ENCODE results near the gene TIMELESS. TPM values are rescaled to one million over a fixed set of nuclear protein-coding genes. Genes with fewer than 3 reads are reported as not detected.

Gene TIMELESS
- total RNA-seq, 2 donors from 2014 or later = 64.5 to 85.3 TPM

DNA sequence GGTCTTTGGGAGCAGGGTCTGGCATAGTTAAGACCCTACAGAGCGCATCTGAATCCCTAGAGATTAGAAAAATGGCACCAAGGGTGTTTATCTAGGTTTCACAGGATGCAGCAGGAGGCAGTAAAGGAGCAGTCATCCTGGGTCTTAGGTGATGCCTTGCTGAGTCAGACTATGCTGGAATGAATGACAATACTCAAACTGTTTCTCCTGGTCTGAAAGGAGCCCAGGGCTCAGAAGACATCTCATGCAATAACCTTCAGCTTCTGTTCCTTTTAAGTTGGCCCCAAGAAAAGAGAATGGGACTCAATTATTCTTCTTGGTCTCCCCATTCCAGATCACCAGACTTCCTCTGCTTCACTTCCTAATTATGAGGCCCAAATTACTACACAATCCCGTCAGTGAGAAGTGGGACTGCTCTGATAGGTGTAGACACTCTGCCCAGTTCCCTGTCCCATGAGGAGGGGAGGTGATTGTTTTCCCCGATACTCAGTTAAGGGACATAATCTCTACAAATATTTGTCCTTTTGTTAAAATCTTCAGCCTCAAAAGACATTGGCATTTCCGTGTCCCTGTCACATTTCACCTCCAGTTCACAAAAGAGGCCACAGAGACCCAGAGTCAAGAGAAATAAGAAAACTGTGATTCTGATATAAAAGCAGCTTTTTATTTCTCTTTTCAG lies 71.8 kb downstream of the TIMELESS start:
- Mint-ChIP-seq H3K36me3 (ENCODE audit: low read depth) (no peaks in the 10 kb centered on the region), H3K9me3 (peaks cover 12% of the 10 kb centered on the region), H3K4me1 (peaks cover 13% of the 10 kb centered on the region), H3K4me3 (no peak overlapping the region), H3K27ac (peak overlapping the region; percentile 32), H3K27me3 (ENCODE audit: insufficient read depth) (peaks cover 6% of the 10 kb centered on the region)
- peaks cover 4% of the 10 kb centered on the region for H3K9me3 ChIP-seq (ENCODE audit: control insufficient read depth, low read length)
- TF ChIP-seq, protein P1, sequence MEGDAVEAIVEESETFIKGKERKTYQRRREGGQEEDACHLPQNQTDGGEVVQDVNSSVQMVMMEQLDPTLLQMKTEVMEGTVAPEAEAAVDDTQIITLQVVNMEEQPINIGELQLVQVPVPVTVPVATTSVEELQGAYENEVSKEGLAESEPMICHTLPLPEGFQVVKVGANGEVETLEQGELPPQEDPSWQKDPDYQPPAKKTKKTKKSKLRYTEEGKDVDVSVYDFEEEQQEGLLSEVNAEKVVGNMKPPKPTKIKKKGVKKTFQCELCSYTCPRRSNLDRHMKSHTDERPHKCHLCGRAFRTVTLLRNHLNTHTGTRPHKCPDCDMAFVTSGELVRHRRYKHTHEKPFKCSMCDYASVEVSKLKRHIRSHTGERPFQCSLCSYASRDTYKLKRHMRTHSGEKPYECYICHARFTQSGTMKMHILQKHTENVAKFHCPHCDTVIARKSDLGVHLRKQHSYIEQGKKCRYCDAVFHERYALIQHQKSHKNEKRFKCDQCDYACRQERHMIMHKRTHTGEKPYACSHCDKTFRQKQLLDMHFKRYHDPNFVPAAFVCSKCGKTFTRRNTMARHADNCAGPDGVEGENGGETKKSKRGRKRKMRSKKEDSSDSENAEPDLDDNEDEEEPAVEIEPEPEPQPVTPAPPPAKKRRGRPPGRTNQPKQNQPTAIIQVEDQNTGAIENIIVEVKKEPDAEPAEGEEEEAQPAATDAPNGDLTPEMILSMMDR (conservative IDR thresholded peaks at IDR 0.05) = peak; percentile 46
- DNase-seq = peak; percentile 67
- WGBS, 2 experiments (ENCODE audit: insufficient coverage in 1 of 2, insufficient read length in 1 of 2) = 78 to 100% methylated on average over 1 to 4 of the region's 4 CpGs
- peaks cover 5% of the 10 kb centered on the region for H3K27me3 ChIP-seq (ENCODE audit: control insufficient read depth, insufficient read depth, low read length, poor library complexity, severe bottlenecking)
- H3K4me3 ChIP-seq (ENCODE audit: low read length) = no peak overlapping the region
- H3K4me1 ChIP-seq (ENCODE audit: control insufficient read depth, insufficient read depth, low read length) = peaks cover 3% of the 10 kb centered on the region
- H3K27ac ChIP-seq (ENCODE audit: low read depth, low read length) = no peak overlapping the region
- H3K9ac ChIP-seq (ENCODE audit: extremely low read depth, low read length, poor library complexity, severe bottlenecking) = no peak overlapping the region
- no peaks in the 10 kb centered on the region for H3K36me3 ChIP-seq (ENCODE audit: control insufficient read depth, insufficient read depth, low read length)

DNA sequence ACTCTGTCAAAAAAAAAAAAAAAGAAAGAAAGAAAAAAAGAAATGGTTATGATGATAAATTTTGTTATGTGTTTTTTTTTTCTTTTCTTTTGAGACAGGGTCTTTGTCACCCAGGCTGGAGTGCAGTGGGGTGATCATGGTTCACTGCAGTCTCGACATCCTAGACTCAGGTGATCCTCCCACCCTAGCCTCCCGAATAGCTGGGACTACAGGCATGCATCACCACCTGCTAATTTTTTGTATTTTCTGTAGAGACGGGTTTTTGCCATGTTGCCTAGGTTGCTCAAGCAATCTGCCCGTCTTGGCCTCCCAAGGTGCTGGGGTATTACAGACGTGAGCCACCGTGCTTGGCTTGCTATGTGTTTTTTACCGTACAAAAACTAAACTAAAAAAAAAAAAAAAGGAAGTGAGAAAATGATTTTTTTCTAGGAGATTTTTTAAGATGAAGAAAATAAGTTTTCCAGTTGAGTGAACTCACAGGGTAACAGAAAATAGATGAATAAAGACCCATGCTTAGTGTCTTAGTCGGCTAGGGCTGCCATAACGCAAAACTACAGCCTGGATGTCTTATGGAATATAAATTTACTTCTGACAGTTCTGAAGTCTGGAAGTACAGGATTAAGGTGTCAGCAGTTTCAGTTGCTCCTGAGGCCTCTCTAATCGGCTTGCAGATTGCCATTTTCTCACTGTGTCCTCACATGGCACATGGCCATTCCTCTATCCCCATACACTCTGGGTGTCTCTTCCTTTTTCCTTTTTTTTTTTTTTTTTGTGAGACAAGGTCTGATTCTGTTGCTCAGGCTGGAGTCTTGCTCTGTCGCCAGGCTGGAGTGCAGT lies 73.4 kb downstream of the TIMELESS start:
- H3K9me3 Mint-ChIP-seq = peaks cover 13% of the 10 kb centered on the region
- TF ChIP-seq, protein P1 (conservative IDR thresholded peaks at IDR 0.05) = no peak

GRCh38 chr12:56374726-56375597 lies 74.3 kb downstream of the TIMELESS start:
- no peaks in the 10 kb centered on the region for H3K36me3 Mint-ChIP-seq (ENCODE audit: low read depth)

More for the DNA sequence above, 73.4 kb downstream of the TIMELESS start:
- Histone ChIP-seq H3K27ac (ENCODE audit: low read depth, low read length) (no peak overlapping the region), H3K4me1 (ENCODE audit: control insufficient read depth, insufficient read depth, low read length) (peaks cover 3% of the 10 kb centered on the region), H3K9me3 (ENCODE audit: control insufficient read depth, low read length) (peaks cover 4% of the 10 kb centered on the region), H3K9ac (ENCODE audit: extremely low read depth, low read length, poor library complexity, severe bottlenecking) (no peak overlapping the region), H3K36me3 (ENCODE audit: control insufficient read depth, insufficient read depth, low read length) (no peaks in the 10 kb centered on the region), H3K4me3 (ENCODE audit: low read length) (no peak overlapping the region), H3K27me3 (ENCODE audit: control insufficient read depth, insufficient read depth, low read length, poor library complexity, severe bottlenecking) (peaks cover under 1% of the 10 kb centered on the region)
- Mint-ChIP-seq H3K4me3 (no peak overlapping the region), H3K27me3 (ENCODE audit: insufficient read depth) (peaks cover 11% of the 10 kb centered on the region), H3K27ac (no peak overlapping the region), H3K36me3 (ENCODE audit: low read depth) (no peaks in the 10 kb centered on the region), H3K4me1 (peaks cover 13% of the 10 kb centered on the region)
- WGBS, 2 experiments (ENCODE audit: insufficient coverage in 1 of 2, insufficient read length in 1 of 2) = 84 to 95% methylated on average over 8 to 11 of the region's 11 CpGs
- DNase-seq = no peak

More at GRCh38 chr12:56374726-56375597, 74.3 kb downstream of the TIMELESS start:
- H3K4me3 ChIP-seq (ENCODE audit: low read length) = no peak overlapping the region
- Mint-ChIP-seq H3K9me3 (peaks cover 13% of the 10 kb centered on the region), H3K27me3 (ENCODE audit: insufficient read depth) (peaks cover 11% of the 10 kb centered on the region), H3K27ac (no peak overlapping the region), H3K4me3 (no peak overlapping the region), H3K4me1 (peaks cover 13% of the 10 kb centered on the region)
- no peaks in the 10 kb centered on the region for H3K36me3 ChIP-seq (ENCODE audit: control insufficient read depth, insufficient read depth, low read length)
- peaks cover 4% of the 10 kb centered on the region for H3K9me3 ChIP-seq (ENCODE audit: control insufficient read depth, low read length)
- no peaks in the 10 kb centered on the region for H3K27me3 ChIP-seq (ENCODE audit: control insufficient read depth, insufficient read depth, low read length, poor library complexity, severe bottlenecking)
- 92 to 94% methylated on average over 6 to 7 of the region's 7 CpGs for WGBS, 2 experiments (ENCODE audit: insufficient coverage in 1 of 2, insufficient read length in 1 of 2)
- H3K4me1 ChIP-seq (ENCODE audit: control insufficient read depth, insufficient read depth, low read length) = peaks cover 3% of the 10 kb centered on the region
- TF ChIP-seq, protein P1 (conservative IDR thresholded peaks at IDR 0.05) = no peak
- no peak for DNase-seq
- H3K27ac ChIP-seq (ENCODE audit: low read depth, low read length) = no peak overlapping the region
- no peak overlapping the region for H3K9ac ChIP-seq (ENCODE audit: extremely low read depth, low read length, poor library complexity, severe bottlenecking)

Measured in endodermal cell (in vitro differentiated cells).